DOHH2 (cell line): ENCODE results near the gene HPSE2.

Experiments
- H3F3A ChIP-seq: fragments of 200-600 bp; sonication (generic), shearing (Covaris generic); 2 replicates; pipeline ENCODE4 v1.6.0; 2016; ENCODE audit warnings: antibody characterized with exemption, mild to moderate bottlenecking; ENCODE audit not compliant: control insufficient read depth, insufficient read depth
- H3K27ac ChIP-seq: fragments of 200-600 bp; sonication (generic); 2 replicates; pipeline ENCODE4 v1.5.1; 2014; ENCODE audit warnings: low read depth, mild to moderate bottlenecking, low read length, moderate library complexity
- H3K27me3 ChIP-seq: fragments of 200-600 bp; sonication (generic); 2 replicates; pipeline ENCODE4 v1.6.1; 2014; ENCODE audit warnings: mild to moderate bottlenecking, low read length, mixed read lengths; ENCODE audit not compliant: control insufficient read depth
- H3K36me3 ChIP-seq: fragments of 200-600 bp; sonication (generic); 2 replicates; pipeline ENCODE4 v1.6.1; 2014; ENCODE audit warnings: mild to moderate bottlenecking, low read length, moderate library complexity, mixed read lengths; ENCODE audit not compliant: control insufficient read depth
- H3K4me1 ChIP-seq: fragments of 200-600 bp; sonication (generic); 2 replicates; pipeline ENCODE4 v1.6.1; 2014; ENCODE audit warnings: mild to moderate bottlenecking, low read length, mixed read lengths; ENCODE audit not compliant: control insufficient read depth
- H3K4me2 ChIP-seq: fragments of 200-600 bp; sonication (generic); 2 replicates; pipeline ENCODE4 v1.6.0; 2014; ENCODE audit warnings: mild to moderate bottlenecking, low read length, moderate library complexity
- H3K4me3 ChIP-seq: fragments of 200-600 bp; sonication (generic); 2 replicates; pipeline ENCODE4 v1.5.1; 2014; ENCODE audit warnings: mild to moderate bottlenecking, low read length, mixed read lengths
- H3K79me2 ChIP-seq: fragments of 200-600 bp; sonication (generic); 2 replicates; pipeline ENCODE4 v1.6.1; 2014; ENCODE audit warnings: mild to moderate bottlenecking, low read length, mixed read lengths; ENCODE audit not compliant: control insufficient read depth
- H3K9me2 ChIP-seq: fragments of 200-600 bp; sonication (generic); replicated peaks from 2 replicates; pipeline ENCODE4 v1.6.1; 2014; ENCODE audit warnings: mild to moderate bottlenecking, low read length, mixed read lengths; ENCODE audit not compliant: control insufficient read depth
- H3K9me3 ChIP-seq: fragments of 200-600 bp; sonication (generic); 2 replicates; pipeline ENCODE4 v1.6.1; 2014; ENCODE audit warnings: antibody characterized with exemption, low read length, mixed read lengths; ENCODE audit not compliant: control insufficient read depth, insufficient read depth
- H4K20me1 ChIP-seq: fragments of 200-600 bp; sonication (generic); 2 replicates; pipeline ENCODE4 v1.6.0; 2014; ENCODE audit warnings: low read depth, mild to moderate bottlenecking, antibody characterized with exemption, low read length, moderate library complexity; ENCODE audit not compliant: control insufficient read depth, insufficient read depth
- CTCF ChIP-seq: fragments of 200-600 bp; sonication (generic); IDR thresholded peaks from one replicate; pipeline ENCODE4 v1.5.1; 2014; ENCODE audit warnings: antibody characterized with exemption, mild to moderate bottlenecking, low read depth, low read length; ENCODE audit not compliant: poor library complexity, severe bottlenecking
- EZH2phosphoT487 ChIP-seq: fragments of 200-600 bp; sonication (generic); IDR thresholded peaks from 2 replicates; pipeline ENCODE4 v1.6.1; 2017; ENCODE audit warnings: borderline replicate concordance, mild to moderate bottlenecking, antibody characterized with exemption, low read length, moderate library complexity, mixed read lengths

Gene HPSE2

GRCh38 chr10:99124376-99124775 is 111.3 kb downstream of the HPSE2 start:
- Histone ChIP-seq H3K27me3 (no peaks in the 10 kb centered on the region), H3K79me2 (no peaks in the 10 kb centered on the region), H3F3A (no peaks in the 10 kb centered on the region), H3K9me2 (no peaks in the 10 kb centered on the region), H3K4me2 (no peak overlapping the region), H3K4me3 (no peak overlapping the region), H3K36me3 (no peaks in the 10 kb centered on the region), H3K9me3 (no peaks in the 10 kb centered on the region), H3K4me1 (no peaks in the 10 kb centered on the region), H3K27ac (no peak overlapping the region), H4K20me1 (no peaks in the 10 kb centered on the region)
- TF ChIP-seq EZH2phosphoT487 (no peak), CTCF (no peak)

GRCh38 chr10:99123851-99124250 is 111.8 kb downstream of the HPSE2 start:
- Histone ChIP-seq H3K27ac (no peak overlapping the region), H3K36me3 (no peaks in the 10 kb centered on the region), H3K4me2 (no peak overlapping the region), H3K9me2 (no peaks in the 10 kb centered on the region), H3K27me3 (no peaks in the 10 kb centered on the region), H4K20me1 (no peaks in the 10 kb centered on the region), H3K4me3 (no peak overlapping the region), H3K4me1 (no peaks in the 10 kb centered on the region), H3K9me3 (no peaks in the 10 kb centered on the region), H3K79me2 (no peaks in the 10 kb centered on the region), H3F3A (no peaks in the 10 kb centered on the region)
- TF ChIP-seq CTCF (no peak), EZH2phosphoT487 (no peak)

GRCh38 chr10:99123336-99123735 is 112.3 kb downstream of the HPSE2 start:
- no peaks in the 10 kb centered on the region for H4K20me1 ChIP-seq
- no peaks in the 10 kb centered on the region for H3K4me1 ChIP-seq
- H3K9me3 ChIP-seq = no peaks in the 10 kb centered on the region
- no peaks in the 10 kb centered on the region for H3K79me2 ChIP-seq
- H3K36me3 ChIP-seq = no peaks in the 10 kb centered on the region
- TF ChIP-seq EZH2phosphoT487 = no peak
- no peak for TF ChIP-seq CTCF
- H3K9me2 ChIP-seq = no peaks in the 10 kb centered on the region
- H3K4me3 ChIP-seq = no peak overlapping the region
- no peak overlapping the region for H3K4me2 ChIP-seq
- H3F3A ChIP-seq = no peaks in the 10 kb centered on the region
- no peak overlapping the region for H3K27ac ChIP-seq
- no peaks in the 10 kb centered on the region for H3K27me3 ChIP-seq
